ENCODE results near the gene BHLHE41. TPM values are rescaled to one million over a fixed set of nuclear protein-coding genes. Genes with fewer than 3 reads are reported as not detected.

Gene BHLHE41
- total and polyA plus RNA-seq, 12 donors = 0.33 to 62.9 (median 18.8) TPM

GRCh38 chr12:26131936-26132335 lies 7.1 kb upstream of the BHLHE41 start:
- no peak overlapping the region for H3K4me3 ChIP-seq
- no peaks in the 10 kb centered on the region for H3K9me3 ChIP-seq (replicated peaks in 1 of 3)
- DNase-seq = no peak
- TF ChIP-seq POLR2A (IDR thresholded peaks at IDR 0.05) (no peak), CTCF (IDR thresholded peaks at IDR 0.05) (no peak)
- H3K27ac ChIP-seq = no peak overlapping the region
- peaks cover 1 to 8% of the 10 kb centered on the region in 2 donors for H3K4me1 ChIP-seq (replicated peaks in 1 of 2)
- H3K36me3 ChIP-seq (replicated peaks in 1 of 2) = no peaks in the 10 kb centered on the region
- WGBS, 4 donors = 75 to 91% (median 86%) methylated on average over 1 of the region's 1 CpG
- no peaks in the 10 kb centered on the region for H3K27me3 ChIP-seq
- intact Hi-C loops (cut with DNase I) = loop anchor here in 1 of 2 donors (10.0 kb wide), 1 partner anchor 53 kb away; no protein-coding TSS in a partner anchor

- intact Hi-C loops (cut with DNase I) = loop anchor here in 1 of 2 donors (10.0 kb wide), 1 partner anchor 54 kb away; no protein-coding TSS in a partner anchor
Measured at GRCh38 chr12:26130728-26131127, 5.9 kb upstream of the BHLHE41 start.

GRCh38 chr12:26128168-26128567 lies 3.3 kb upstream of the BHLHE41 start:
- intact Hi-C loops (cut with DNase I) = loop anchor here in 1 of 2 donors (10.0 kb wide), 1 partner anchor 147 kb away; no protein-coding TSS in a partner anchor
- DNase-seq = no peak
- Histone ChIP-seq H3K36me3 (replicated peaks in 1 of 2) (no peaks in the 10 kb centered on the region), H3K4me3 (no peak overlapping the region), H3K27ac (no peak overlapping the region), H3K4me1 (replicated peaks in 1 of 2) (peaks cover 8 to 15% of the 10 kb centered on the region in 2 donors), H3K9me3 (replicated peaks in 1 of 3) (no peaks in the 10 kb centered on the region), H3K27me3 (no peaks in the 10 kb centered on the region)
- TF ChIP-seq POLR2A (IDR thresholded peaks at IDR 0.05) (no peak), CTCF (IDR thresholded peaks at IDR 0.05) (no peak)

More at GRCh38 chr12:26130728-26131127, 5.9 kb upstream of the BHLHE41 start:
- 65 to 77% (median 71%) methylated on average over 3 of the region's 3 CpGs for WGBS, 4 donors
- Histone ChIP-seq H3K4me3 (no peak overlapping the region), H3K4me1 (replicated peaks in 1 of 2) (peaks cover 4 to 11% of the 10 kb centered on the region in 2 donors), H3K36me3 (replicated peaks in 1 of 2) (no peaks in the 10 kb centered on the region), H3K27me3 (no peaks in the 10 kb centered on the region), H3K27ac (no peak overlapping the region), H3K9me3 (replicated peaks in 1 of 3) (no peaks in the 10 kb centered on the region)
- no peak for DNase-seq
- TF ChIP-seq POLR2A (IDR thresholded peaks at IDR 0.05) (no peak), CTCF (IDR thresholded peaks at IDR 0.05) (no peak)

GRCh38 chr12:26127404-26127803 lies 2.6 kb upstream of the BHLHE41 start:
- H3K9me3 ChIP-seq (replicated peaks in 1 of 3) = no peaks in the 10 kb centered on the region
- intact Hi-C loops (cut with DNase I) = loop anchor here in 1 of 2 donors (10.0 kb wide), 1 partner anchor 147 kb away; no protein-coding TSS in a partner anchor
- peaks cover 8 to 15% of the 10 kb centered on the region in 2 donors for H3K4me1 ChIP-seq (replicated peaks in 1 of 2)

More at GRCh38 chr12:26127404-26127803, 2.6 kb upstream of the BHLHE41 start:
- Histone ChIP-seq H3K36me3 (replicated peaks in 1 of 2) (no peaks in the 10 kb centered on the region), H3K4me3 (no peak overlapping the region), H3K27ac (no peak overlapping the region), H3K27me3 (no peaks in the 10 kb centered on the region)
- no peak for DNase-seq
- TF ChIP-seq CTCF (IDR thresholded peaks at IDR 0.05) (no peak), POLR2A (IDR thresholded peaks at IDR 0.05) (no peak)
- WGBS, 4 donors = 90 to 95% (median 93%) methylated on average over 2 of the region's 2 CpGs

Data from adrenal gland (tissue), 12 donors.